Type B pancreatic cell (in vitro differentiated cells): ENCODE measurements around the gene SYNGR3. TPM values are rescaled to one million over a fixed set of nuclear protein-coding genes. Genes with fewer than 3 reads are reported as not detected.
A peak's percentile ranks its signal among the peaks of the same experiment; 100 is the strongest.

ENCODE experiments used
- DNase-seq: peaks from one replicate; pipeline ENCODE4 v3.0.0; 2021; ENCODE audit warnings: mixed read lengths; ENCODE audit not compliant: unreplicated experiment; ENCODE audit errors: extremely low spot score
- H3K27ac Mint-ChIP-seq: 2 replicates; pipeline ENCODE4 v1.8.0; 2021; ENCODE audit warnings: mild to moderate bottlenecking, mixed read lengths
- H3K27me3 Mint-ChIP-seq: 2 replicates; pipeline ENCODE4 v1.8.0; 2021; ENCODE audit warnings: mixed read lengths
- H3K36me3 Mint-ChIP-seq: 2 replicates; pipeline ENCODE4 v1.8.0; 2021; ENCODE audit warnings: mixed read lengths
- H3K4me1 Mint-ChIP-seq: one replicate; pipeline ENCODE4 v1.8.0; 2021; ENCODE audit warnings: mixed read lengths; ENCODE audit not compliant: unreplicated experiment
- H3K4me3 Mint-ChIP-seq: 2 replicates; pipeline ENCODE4 v1.8.0; 2021; ENCODE audit warnings: mild to moderate bottlenecking, mixed read lengths
- H3K9me3 Mint-ChIP-seq: 2 replicates; pipeline ENCODE4 v1.8.0; 2021; ENCODE audit warnings: mixed read lengths
- CTCF ChIP-seq: fragments of 200-600 bp; sonication (generic); conservative IDR thresholded peaks from 2 replicates; pipeline ENCODE4 v1.5.0; 2021; ENCODE audit warnings: antibody characterized with exemption, mild to moderate bottlenecking
- total RNA-seq: library from RNA; stranded (reverse); gene quantifications from 2 replicates; pipeline ENCODE4 v1.2.1, GENCODE V29; 2021; ENCODE audit warnings: low replicate concordance

Gene SYNGR3
- total RNA-seq, 1 donor from 2014 or later, result 2.4 TPM

GRCh38 chr16:2003827-2004641, 14.3 kb downstream of the SYNGR3 start:
- peaks cover 8% of the 10 kb centered on the region for H3K4me1 Mint-ChIP-seq
- peak; percentile 97 for TF ChIP-seq CTCF
- H3K36me3 Mint-ChIP-seq, result no peaks in the 10 kb centered on the region
- DNase-seq, result peak; percentile 93
- no peak overlapping the region for H3K4me3 Mint-ChIP-seq
- no peaks in the 10 kb centered on the region for H3K27me3 Mint-ChIP-seq
- H3K9me3 Mint-ChIP-seq, result no peaks in the 10 kb centered on the region
- no peak overlapping the region for H3K27ac Mint-ChIP-seq

DNA sequence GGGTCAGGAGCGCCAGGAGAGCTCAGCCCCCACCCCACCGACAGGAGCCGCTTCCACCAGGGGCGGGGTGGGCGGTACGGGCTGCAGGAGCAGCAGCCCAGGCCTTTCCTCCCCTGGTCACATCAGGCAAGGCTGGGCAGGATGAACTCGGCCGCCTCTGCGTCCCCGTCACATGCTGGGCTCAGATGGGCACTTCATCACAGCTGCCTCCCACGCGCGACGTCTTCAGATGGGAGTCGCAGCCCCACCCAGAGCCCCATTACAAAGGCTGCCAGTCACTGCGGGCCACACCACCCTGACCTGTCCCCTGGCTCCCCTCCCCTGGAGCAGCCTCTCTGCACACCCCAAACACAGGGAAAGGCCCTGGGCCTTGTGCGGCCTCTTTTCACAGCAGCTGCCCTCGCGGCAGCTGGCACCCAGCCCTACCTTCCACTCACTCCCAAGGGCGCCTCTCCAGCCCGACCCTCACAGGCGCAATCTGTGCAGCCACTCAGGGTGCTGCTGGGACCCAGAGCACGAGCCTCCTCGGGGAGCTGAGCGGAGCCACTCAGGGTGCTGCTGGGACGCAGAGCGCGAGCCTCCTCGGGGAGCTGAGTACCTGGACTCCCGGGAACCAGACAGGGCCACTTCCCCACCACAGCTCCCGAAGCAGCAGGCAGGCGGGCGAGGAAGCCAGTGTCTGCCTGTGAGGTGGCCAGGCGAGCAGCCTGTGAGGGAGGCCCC, 15.2 kb downstream of the SYNGR3 start:
- Mint-ChIP-seq H3K4me3 (no peak overlapping the region), H3K4me1 (peaks cover 9% of the 10 kb centered on the region), H3K9me3 (no peaks in the 10 kb centered on the region), H3K27me3 (no peaks in the 10 kb centered on the region), H3K36me3 (no peaks in the 10 kb centered on the region), H3K27ac (no peak overlapping the region)
- no peak for DNase-seq
- TF ChIP-seq CTCF, result no peak

DNA sequence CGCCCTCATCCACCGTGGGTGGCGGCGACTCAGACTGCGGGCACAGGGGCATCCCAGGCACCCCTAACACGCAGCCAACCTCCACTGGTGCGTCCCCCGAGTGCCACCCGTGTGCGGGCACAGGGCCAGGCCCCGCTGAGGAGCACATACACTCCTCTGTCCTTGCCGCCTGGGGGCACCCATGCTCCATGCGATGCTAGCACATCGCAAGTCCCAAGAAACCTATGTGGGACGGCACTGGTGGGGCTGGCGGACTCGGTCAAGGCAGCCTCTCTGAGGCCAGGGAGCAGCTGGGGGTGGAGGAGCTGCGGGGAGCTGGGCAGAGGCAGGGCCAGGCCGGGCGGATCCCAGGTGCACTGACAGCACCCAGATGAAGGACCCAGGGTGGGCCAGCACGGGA, 15.9 kb downstream of the SYNGR3 start:
- H3K9me3 Mint-ChIP-seq, result no peaks in the 10 kb centered on the region
- no peak overlapping the region for H3K4me3 Mint-ChIP-seq
- H3K27me3 Mint-ChIP-seq, result no peaks in the 10 kb centered on the region
- no peak for TF ChIP-seq CTCF
- DNase-seq, result no peak
- H3K36me3 Mint-ChIP-seq, result no peaks in the 10 kb centered on the region
- H3K4me1 Mint-ChIP-seq, result peaks cover 15% of the 10 kb centered on the region
- H3K27ac Mint-ChIP-seq, result no peak overlapping the region

DNA sequence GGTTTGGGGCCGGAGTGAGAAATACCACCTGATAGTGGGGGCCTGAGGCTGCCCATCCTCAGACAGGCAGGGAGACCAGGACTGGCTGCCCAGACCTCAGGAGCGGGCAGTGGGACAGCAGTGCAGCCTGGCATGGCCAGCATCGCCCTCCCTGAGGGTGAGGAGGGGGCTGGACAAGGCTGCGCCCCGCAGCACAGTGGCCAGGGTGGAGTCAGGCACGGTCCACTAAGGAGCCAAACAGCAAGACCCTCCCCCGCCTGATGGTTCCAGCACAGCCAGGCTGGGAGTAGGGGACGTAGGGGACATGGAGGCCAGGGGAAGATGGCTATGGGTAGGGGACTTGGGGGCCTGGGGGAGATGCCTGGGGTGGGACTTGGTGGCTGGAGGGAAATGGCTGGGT, 16.5 kb downstream of the SYNGR3 start:
- DNase-seq, result no peak
- Mint-ChIP-seq H3K27me3 (no peaks in the 10 kb centered on the region), H3K9me3 (no peaks in the 10 kb centered on the region), H3K4me1 (peaks cover 15% of the 10 kb centered on the region), H3K36me3 (no peaks in the 10 kb centered on the region), H3K4me3 (peak overlapping the region; percentile 51), H3K27ac (peak overlapping the region; percentile 70)
- TF ChIP-seq CTCF, result no peak

DNA sequence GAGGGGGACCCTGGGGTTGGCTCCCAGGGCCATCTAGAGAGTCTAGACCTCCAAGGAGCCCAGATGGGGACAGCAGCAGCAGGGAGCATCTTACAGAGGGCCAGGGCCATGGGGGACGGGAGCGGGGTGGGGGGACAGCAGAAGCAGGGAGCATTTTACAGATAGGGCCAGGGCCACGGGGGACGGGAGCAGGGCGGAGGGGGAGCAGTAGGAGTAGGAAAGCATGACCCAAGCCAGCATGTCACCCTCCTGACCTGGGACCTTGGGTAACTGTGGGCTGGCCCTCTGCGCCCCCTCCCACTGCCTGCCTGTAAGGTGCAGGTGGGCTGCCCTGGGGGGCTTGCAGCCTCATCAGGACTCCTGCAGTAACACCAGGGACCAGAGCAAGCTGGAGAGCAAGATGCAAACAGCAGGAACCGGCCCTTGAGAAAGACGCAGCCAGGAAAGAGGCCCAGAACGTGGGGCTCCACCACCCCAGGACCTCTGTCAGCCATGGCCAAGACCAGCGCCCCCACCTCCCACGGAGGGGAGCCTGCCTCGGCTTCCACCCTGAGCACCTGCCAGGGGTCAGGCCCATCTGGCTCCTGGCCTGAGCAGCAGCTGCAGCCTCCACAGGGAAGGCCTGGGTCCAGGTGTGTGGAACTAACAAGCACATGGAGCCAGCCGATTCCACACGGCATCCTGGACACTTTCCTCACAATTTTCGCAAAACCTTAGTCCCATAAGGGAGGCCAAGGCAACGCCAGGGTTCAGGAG, 17.5 kb downstream of the SYNGR3 start:
- H3K9me3 Mint-ChIP-seq, result no peaks in the 10 kb centered on the region
- DNase-seq, result no peak

More for the DNA sequence above, 17.5 kb downstream of the SYNGR3 start:
- Mint-ChIP-seq H3K36me3 (no peaks in the 10 kb centered on the region), H3K27ac (peak overlapping the region; percentile 90), H3K4me3 (peak overlapping the region; percentile 89), H3K4me1 (peaks cover 15% of the 10 kb centered on the region), H3K27me3 (no peaks in the 10 kb centered on the region)
- no peak for TF ChIP-seq CTCF
